HG02571 (cell line): ENCODE results near the gene SCO1.
"Not testable (repeated sequence)": the region's sequence is repeated elsewhere in the genome, so short reads cannot be mapped to it uniquely, and the experiment has no call there.

Source experiments
- ATAC-seq: cut with Tn5 transposase; IDR thresholded peaks from one replicate; pipeline ENCODE4 v1.9.1; 2021; ENCODE audit warnings: mild to moderate bottlenecking, moderate library complexity; ENCODE audit not compliant: unreplicated experiment

SCO1 gene

GRCh38 chr17:10726196-10726595 lies 28.9 kb upstream of the SCO1 start:
- ATAC-seq, result no peak

- no peak for ATAC-seq
These were observed 27.9 kb upstream of the SCO1 start for GRCh38 chr17:10725262-10725661.

GRCh38 chr17:10724546-10725195 lies 27.3 kb upstream of the SCO1 start:
- no peak for ATAC-seq

- no peak for ATAC-seq
These were observed 21.2 kb upstream of the SCO1 start for GRCh38 chr17:10718547-10718946.

- no peak for ATAC-seq
These were observed 18.9 kb upstream of the SCO1 start for GRCh38 chr17:10716218-10716617.

GRCh38 chr17:10713318-10713717 lies 16.0 kb upstream of the SCO1 start:
- no peak for ATAC-seq

- no peak for ATAC-seq
These were observed 8.4 kb upstream of the SCO1 start for GRCh38 chr17:10705727-10706126.

GRCh38 chr17:10702574-10702973 lies 5.2 kb upstream of the SCO1 start:
- no peak for ATAC-seq

GRCh38 chr17:10699856-10700255 lies 2.5 kb upstream of the SCO1 start:
- ATAC-seq, result no peak

GRCh38 chr17:10698096-10698818 lies 924 bp upstream of the SCO1 start:
- no peak for ATAC-seq

- not testable (repeated sequence) for ATAC-seq
These were observed 1.4 kb downstream of the SCO1 start for GRCh38 chr17:10695875-10696407.

- ATAC-seq, result no peak
These were observed 9.8 kb downstream of the SCO1 start for GRCh38 chr17:10687499-10687898.

GRCh38 chr17:10683853-10684252 lies 13.5 kb downstream of the SCO1 start:
- ATAC-seq, result no peak

GRCh38 chr17:10681866-10682446 lies 15.4 kb downstream of the SCO1 start:
- no peak for ATAC-seq

- no peak for ATAC-seq
These were observed 22.6 kb downstream of the SCO1 start for GRCh38 chr17:10674704-10675103.

- no peak for ATAC-seq
These were observed 24.0 kb downstream of the SCO1 start for GRCh38 chr17:10673312-10673711.

- no peak for ATAC-seq
These were observed 28.6 kb downstream of the SCO1 start for GRCh38 chr17:10668775-10669174.

GRCh38 chr17:10666906-10667305 lies 30.4 kb downstream of the SCO1 start:
- no peak for ATAC-seq

- ATAC-seq, result no peak
These were observed 32.8 kb downstream of the SCO1 start for GRCh38 chr17:10664571-10664970.

- no peak for ATAC-seq
These were observed 34.1 kb downstream of the SCO1 start for GRCh38 chr17:10663231-10663630.

- ATAC-seq, result no peak
These were observed 35.9 kb downstream of the SCO1 start for GRCh38 chr17:10661437-10661836.

GRCh38 chr17:10657879-10658278 lies 39.5 kb downstream of the SCO1 start:
- no peak for ATAC-seq
